A673 (cell line): ENCODE results near the gene PLAC1. TPM values are rescaled to one million over a fixed set of nuclear protein-coding genes. Genes with fewer than 3 reads are reported as not detected.

Experiments
- BruUV-seq: library from RNA; stranded (reverse); fragments of 400-500 nt; replicated peaks from 2 replicates; lab custom pipeline; 2021; lab: Mats Ljungman, UMichigan
- CTCF ChIA-PET: fragments of 300-600 bp; sonication (Branson Sonifier 250); formaldehyde crosslinking; loops from one replicate; lab custom pipeline; 2022; ENCODE audit warnings: antibody characterized with exemption; lab: Charles Lee
- POLR2A ChIA-PET: fragments of 300-600 bp; sonication (Branson Sonifier 250); formaldehyde crosslinking; loops from one replicate; lab custom pipeline; 2022; ENCODE audit warnings: antibody characterized with exemption; ENCODE audit not compliant: low non-redundant PET; lab: Charles Lee
- DNase-seq: peaks from one replicate; pipeline ENCODE4 v3.0.0-alpha.2; 2015; ENCODE audit warnings: low spot score
- H3K27ac ChIP-seq: fragments of 200-600 bp; sonication (generic); 2 replicates; pipeline ENCODE4 v1.5.1; 2016; ENCODE audit warnings: mixed run types, low read depth, mild to moderate bottlenecking, mixed read lengths, antibody characterized with exemption, low read length; ENCODE audit not compliant: poor library complexity, severe bottlenecking
- H3K27me3 ChIP-seq: fragments of 200-600 bp; sonication (generic); replicated peaks from 2 replicates; pipeline ENCODE4 v1.6.1; 2017; ENCODE audit warnings: mixed run types, low read depth, mild to moderate bottlenecking, mixed read lengths, antibody characterized with exemption, low read length; ENCODE audit not compliant: insufficient read depth, poor library complexity
- H3K36me3 ChIP-seq: fragments of 200-600 bp; sonication (generic); 2 replicates; pipeline ENCODE4 v1.6.1; 2016; ENCODE audit warnings: mixed run types, mild to moderate bottlenecking, mixed read lengths, antibody characterized with exemption, low read length; ENCODE audit not compliant: insufficient read depth, poor library complexity, severe bottlenecking
- H3K4me1 ChIP-seq: fragments of 200-600 bp; sonication (generic); 2 replicates; pipeline ENCODE4 v1.6.1; 2017; ENCODE audit warnings: mixed run types, mild to moderate bottlenecking, mixed read lengths, antibody characterized with exemption, low read length; ENCODE audit not compliant: insufficient read depth, poor library complexity, severe bottlenecking
- H3K4me3 ChIP-seq: fragments of 200-600 bp; sonication (generic); 2 replicates; pipeline ENCODE4 v1.5.1; 2016; ENCODE audit warnings: low read depth, mixed run types, mild to moderate bottlenecking, mixed read lengths, low read length; ENCODE audit not compliant: poor library complexity, severe bottlenecking
- H3K9me3 ChIP-seq: fragments of 200-600 bp; sonication (generic); 2 replicates; pipeline ENCODE4 v1.6.1; 2016; ENCODE audit warnings: mixed run types, low read depth, mild to moderate bottlenecking, mixed read lengths, antibody characterized with exemption, low read length; ENCODE audit not compliant: poor library complexity, severe bottlenecking
- EZH2 ChIP-seq: fragments of 200-600 bp; sonication (generic); IDR thresholded peaks from 2 replicates; pipeline ENCODE4 v1.6.1; 2017; ENCODE audit warnings: borderline replicate concordance, low read depth, mild to moderate bottlenecking, mixed read lengths, antibody characterized with exemption, low read length; ENCODE audit not compliant: poor library complexity, severe bottlenecking
- intact Hi-C: fragments of 100-400 bp; cut with micrococcal nuclease; formaldehyde crosslinking; loops from one replicate; pipeline ENCODE4 v1.10.0; 2022; ENCODE audit not compliant: unreplicated experiment
- total RNA-seq: library from RNA; stranded (reverse); gene quantifications from 2 replicates; pipeline ENCODE4 v1.2.3, GENCODE V29; 2021
- TF ChIP-seq, protein P1 (sequence below): fragments of 300-800, 200-600 bp; sonication (generic); conservative IDR thresholded peaks from 2 replicates; pipeline ENCODE4 v1.5.1; 2017; ENCODE audit warnings: low read depth, mild to moderate bottlenecking, antibody characterized with exemption, low read length, moderate library complexity, mixed read lengths

Gene PLAC1
- total RNA-seq, 1 experiment from 2014 or later, result 0.43 TPM

DNA sequence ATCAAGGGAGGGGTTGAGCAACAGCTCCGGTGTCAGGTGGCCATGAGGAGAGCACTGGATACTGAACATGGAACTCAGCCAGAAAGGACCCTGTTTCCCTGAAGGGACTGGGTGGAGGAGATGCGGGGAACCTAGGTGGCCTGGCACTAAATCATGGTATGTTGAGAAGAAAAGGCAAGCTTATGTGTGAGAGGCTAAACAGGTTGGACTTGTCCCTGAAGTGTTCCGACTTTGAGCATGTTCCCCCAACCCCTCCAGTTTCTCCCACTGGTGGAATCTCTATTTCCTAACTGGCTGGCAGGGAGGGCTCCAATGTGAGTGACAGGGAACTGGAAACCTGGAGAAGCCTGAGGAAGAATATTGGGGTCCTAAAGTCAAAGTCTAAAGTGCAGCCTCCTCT is 69.5 kb downstream of the PLAC1 start:
- H3K4me3 ChIP-seq, result no peak overlapping the region
- ChIA-PET POLR2A (no interaction called here), CTCF (no interaction called here)
- no peak overlapping the region for H3K27ac ChIP-seq
- H3K27me3 ChIP-seq, result no peaks in the 10 kb centered on the region
- H3K4me1 ChIP-seq, result no peaks in the 10 kb centered on the region
- H3K9me3 ChIP-seq, result no peaks in the 10 kb centered on the region
- no peak for DNase-seq
- no peaks in the 10 kb centered on the region for H3K36me3 ChIP-seq
- intact Hi-C loops, result no loop called here
- TF ChIP-seq, protein P1, sequence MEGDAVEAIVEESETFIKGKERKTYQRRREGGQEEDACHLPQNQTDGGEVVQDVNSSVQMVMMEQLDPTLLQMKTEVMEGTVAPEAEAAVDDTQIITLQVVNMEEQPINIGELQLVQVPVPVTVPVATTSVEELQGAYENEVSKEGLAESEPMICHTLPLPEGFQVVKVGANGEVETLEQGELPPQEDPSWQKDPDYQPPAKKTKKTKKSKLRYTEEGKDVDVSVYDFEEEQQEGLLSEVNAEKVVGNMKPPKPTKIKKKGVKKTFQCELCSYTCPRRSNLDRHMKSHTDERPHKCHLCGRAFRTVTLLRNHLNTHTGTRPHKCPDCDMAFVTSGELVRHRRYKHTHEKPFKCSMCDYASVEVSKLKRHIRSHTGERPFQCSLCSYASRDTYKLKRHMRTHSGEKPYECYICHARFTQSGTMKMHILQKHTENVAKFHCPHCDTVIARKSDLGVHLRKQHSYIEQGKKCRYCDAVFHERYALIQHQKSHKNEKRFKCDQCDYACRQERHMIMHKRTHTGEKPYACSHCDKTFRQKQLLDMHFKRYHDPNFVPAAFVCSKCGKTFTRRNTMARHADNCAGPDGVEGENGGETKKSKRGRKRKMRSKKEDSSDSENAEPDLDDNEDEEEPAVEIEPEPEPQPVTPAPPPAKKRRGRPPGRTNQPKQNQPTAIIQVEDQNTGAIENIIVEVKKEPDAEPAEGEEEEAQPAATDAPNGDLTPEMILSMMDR, result no peak
- no peak for TF ChIP-seq EZH2
- no TSS peak for BruUV-seq

DNA sequence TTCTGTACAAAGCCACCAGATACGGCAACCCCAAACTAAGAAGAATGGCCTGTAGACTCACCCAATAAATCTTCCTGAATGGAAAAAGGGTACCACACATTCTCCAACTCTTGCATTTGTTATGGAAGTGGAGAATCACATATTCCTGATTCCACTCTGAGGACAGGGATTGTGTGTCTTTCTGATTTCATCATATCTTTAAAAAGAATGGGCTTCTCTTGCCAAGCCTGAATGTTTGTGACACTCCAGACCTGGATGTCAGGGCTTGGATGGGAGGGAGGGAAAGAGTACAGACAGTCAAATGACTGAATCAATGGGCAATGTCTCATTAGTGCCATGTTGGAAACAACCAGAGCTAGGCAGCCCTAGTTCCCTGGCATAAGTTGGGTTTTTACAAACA is 77.4 kb downstream of the PLAC1 start:
- no peak for TF ChIP-seq EZH2
- TF ChIP-seq, protein P1, result no peak
- Histone ChIP-seq H3K4me1 (no peaks in the 10 kb centered on the region), H3K4me3 (no peak overlapping the region), H3K9me3 (no peaks in the 10 kb centered on the region), H3K36me3 (no peaks in the 10 kb centered on the region), H3K27me3 (no peaks in the 10 kb centered on the region), H3K27ac (no peak overlapping the region)
- BruUV-seq, result no TSS peak
- ChIA-PET CTCF (no interaction called here), POLR2A (no interaction called here)
- DNase-seq, result no peak
- intact Hi-C loops, result no loop called here

DNA sequence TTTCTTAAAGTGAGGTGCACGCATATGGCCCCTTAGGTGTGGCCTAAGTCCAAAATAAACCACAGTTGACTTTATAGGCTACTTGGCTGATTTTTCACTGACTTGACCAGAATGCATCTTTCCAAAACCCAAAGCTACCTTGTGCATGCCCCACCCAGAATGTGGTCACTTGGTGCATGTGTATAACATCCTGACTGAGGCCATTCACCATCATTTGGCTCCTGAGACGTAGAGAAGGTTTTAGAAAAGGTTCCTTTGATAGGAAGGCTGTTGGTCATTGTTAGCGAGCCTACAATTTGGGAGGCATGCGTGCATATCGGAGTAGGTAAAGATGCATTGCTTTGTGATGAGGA is 84.6 kb downstream of the PLAC1 start:
- intact Hi-C loops, result no loop called here
- ChIA-PET CTCF (no interaction called here), POLR2A (no interaction called here)
- H3K4me1 ChIP-seq, result peaks cover 12% of the 10 kb centered on the region
- H3K4me3 ChIP-seq, result no peak overlapping the region
- no peak overlapping the region for H3K27ac ChIP-seq
- H3K27me3 ChIP-seq, result no peaks in the 10 kb centered on the region
- no peaks in the 10 kb centered on the region for H3K9me3 ChIP-seq
- BruUV-seq, result no TSS peak
- no peak for DNase-seq
- TF ChIP-seq, protein P1, result no peak
- TF ChIP-seq EZH2, result no peak
- no peaks in the 10 kb centered on the region for H3K36me3 ChIP-seq
